HG03159 (cell line): ENCODE results near the gene DLX5.
A peak's percentile ranks its signal among the peaks of the same experiment; 100 is the strongest.

Experiments
- ATAC-seq: cut with Tn5 transposase; IDR thresholded peaks from one replicate; pipeline ENCODE4 v1.9.1; 2021; ENCODE audit warnings: mild to moderate bottlenecking, moderate library complexity; ENCODE audit not compliant: unreplicated experiment

Gene DLX5

DNA sequence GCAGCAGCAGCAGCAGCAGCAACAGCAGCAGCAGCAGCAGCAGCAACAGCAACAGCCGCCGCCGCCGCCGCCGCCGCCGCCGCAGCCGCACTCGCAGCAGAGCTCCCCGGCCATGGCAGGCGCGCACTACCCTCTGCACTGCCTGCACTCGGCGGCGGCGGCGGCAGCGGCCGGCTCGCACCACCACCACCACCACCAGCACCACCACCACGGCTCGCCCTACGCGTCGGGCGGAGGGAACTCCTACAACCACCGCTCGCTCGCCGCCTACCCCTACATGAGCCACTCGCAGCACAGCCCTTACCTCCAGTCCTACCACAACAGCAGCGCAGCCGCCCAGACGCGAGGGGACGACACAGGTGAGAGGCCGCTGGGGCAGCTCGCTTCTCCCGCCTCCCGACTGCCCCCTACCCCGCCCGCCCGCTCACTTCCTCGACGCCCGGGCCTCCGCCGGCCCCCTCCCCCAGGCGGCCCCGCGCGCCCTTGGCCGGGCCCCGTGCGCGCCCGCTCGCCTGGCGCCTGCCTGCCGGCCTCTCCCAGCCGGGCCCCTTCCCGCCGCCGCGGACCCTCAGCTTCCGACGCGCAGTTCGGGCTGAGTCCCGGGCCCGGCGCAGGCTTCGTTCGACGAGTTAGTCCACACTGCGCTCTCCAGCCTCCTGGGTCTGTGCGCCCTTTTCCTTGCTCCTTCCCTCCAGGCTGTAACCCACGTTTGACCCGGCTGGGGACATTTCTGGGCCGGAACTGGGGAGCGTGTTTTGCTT, 18.4 kb downstream of the DLX5 start:
- ATAC-seq: peak; percentile 70

GRCh38 chr7:97005183-97006054, 19.2 kb downstream of the DLX5 start, which contains the start of gene DLX6:
TSS of gene DLX6 (plus strand) at chr7:97005553. CDS start at chr7:97005978, 425 bp downstream.
- ATAC-seq: no peak

GRCh38 chr7:97004247-97005182, 20.1 kb downstream of the DLX5 start:
- no peak for ATAC-seq

- no peak for ATAC-seq
Observed at GRCh38 chr7:97003262-97004246, 21.1 kb downstream of the DLX5 start.

- no peak for ATAC-seq
Observed at GRCh38 chr7:97002555-97003261, 21.9 kb downstream of the DLX5 start.

DNA sequence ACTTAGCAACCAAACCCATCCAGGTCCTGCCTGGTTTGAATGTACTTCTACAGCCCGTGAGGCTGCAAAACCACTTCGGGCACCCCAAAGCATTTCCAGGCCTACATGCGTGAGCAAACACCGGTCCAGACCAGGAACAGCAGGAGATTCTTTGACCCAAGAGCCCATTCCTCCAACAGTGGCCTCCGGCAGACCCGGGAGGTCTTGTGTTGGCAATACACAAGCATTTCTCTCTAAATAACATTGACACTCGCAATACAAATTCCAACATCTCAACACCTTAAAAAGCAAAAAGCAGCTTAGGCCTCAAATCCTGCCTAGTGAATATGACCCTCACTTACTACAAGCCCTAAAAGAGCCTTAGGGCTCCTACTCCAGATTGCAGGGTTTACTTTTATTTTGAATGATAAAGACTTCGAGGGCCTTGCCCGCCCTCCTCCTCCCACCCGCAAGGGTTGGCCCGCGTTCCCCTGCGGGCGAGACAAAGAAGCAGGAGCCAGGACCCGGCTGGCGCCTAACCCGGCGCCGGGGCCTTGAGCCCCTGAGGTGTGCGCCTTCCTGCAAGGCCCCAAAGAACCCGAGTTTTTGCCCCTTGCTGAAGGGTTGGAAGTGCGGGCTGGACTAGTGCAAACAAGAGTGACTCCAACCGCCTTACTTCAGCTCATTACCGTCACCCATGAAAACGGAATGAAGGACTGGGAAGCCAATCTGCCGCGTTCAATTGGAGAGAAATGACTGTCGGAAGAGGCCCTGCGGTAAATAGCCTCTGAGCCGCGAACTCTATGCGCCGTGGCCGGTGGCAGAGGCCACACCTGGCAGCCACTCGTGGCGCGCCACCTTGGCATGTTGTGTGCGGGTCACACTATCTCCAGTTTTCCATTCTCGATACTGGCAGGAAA, 22.7 kb downstream of the DLX5 start:
- no peak for ATAC-seq

DNA sequence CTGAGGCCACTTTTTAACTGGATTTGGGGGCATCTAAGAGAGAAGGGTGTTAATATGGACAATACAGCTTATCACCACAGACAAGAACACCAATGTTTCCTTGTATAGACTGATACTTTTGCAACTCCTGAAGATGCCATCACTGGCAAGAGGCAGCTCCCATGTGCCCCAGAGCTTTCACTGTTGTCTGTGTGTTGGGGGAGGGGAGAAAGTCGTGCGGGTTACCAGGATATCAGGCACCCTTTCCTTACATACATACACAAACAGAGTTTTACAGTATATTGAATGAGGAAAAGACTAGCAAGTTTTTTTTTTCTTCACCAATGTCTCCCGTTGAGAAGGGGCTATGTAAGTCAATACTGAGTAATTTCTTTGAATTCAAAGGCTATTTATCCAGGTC, 23.4 kb downstream of the DLX5 start:
- ATAC-seq: no peak

GRCh38 chr7:96998744-96999143, 25.9 kb downstream of the DLX5 start:
- ATAC-seq: no peak

GRCh38 chr7:96998333-96998732, 26.3 kb downstream of the DLX5 start:
- no peak for ATAC-seq

DNA sequence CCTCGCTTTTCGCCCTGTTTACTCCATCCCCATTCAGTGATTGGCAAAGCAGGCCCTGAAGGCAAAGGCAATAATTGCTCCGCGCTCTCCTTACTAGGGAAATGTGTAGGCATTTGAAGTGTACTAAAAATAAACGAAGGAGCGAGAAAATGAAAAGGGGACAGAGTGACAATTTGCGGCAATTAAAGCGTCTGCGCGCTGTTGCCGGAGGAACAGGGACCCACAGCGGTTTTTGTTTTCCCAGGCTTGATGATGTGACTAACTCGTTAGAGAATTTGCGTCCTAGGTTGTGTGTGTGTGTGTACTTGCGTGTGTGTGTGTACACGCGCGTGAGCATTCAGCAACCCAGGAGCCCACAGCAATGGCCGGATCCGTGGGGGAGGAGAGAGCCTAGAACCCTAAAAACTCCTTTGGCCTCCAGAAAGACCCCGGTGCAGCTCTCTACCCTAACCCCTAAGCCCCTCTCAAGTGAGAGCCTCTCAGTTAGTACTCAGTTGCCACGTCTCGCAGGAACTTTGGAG, 27.1 kb downstream of the DLX5 start:
- ATAC-seq: no peak

DNA sequence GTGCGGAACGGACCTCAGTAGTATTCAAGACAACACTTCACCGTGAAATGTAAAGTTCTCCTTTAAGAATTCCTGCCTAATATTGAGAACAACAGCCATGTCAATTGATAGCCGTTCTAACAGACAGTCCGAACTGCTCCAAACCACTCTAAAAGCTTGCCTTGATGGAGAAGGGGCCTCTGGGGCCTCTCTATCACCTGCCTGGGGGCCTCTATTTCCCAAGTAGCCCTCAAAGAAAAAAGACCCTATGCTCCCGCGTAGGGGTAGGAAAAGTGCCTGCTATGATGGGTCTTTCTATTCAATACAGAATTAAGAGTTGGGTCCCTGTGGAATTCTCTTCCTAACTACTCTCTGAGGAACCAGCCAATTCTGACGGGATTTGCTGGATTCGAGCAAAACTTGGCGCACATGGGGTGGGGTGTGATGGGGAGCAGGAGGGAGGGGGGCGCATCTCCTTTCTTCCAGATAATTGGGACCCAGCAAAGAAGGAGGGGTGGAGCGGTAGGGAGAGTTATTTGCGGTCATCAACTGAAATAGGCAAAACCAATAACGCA, 27.6 kb downstream of the DLX5 start:
- ATAC-seq: no peak

- no peak for ATAC-seq
Observed at GRCh38 chr7:96996111-96996957, 28.3 kb downstream of the DLX5 start.

DNA sequence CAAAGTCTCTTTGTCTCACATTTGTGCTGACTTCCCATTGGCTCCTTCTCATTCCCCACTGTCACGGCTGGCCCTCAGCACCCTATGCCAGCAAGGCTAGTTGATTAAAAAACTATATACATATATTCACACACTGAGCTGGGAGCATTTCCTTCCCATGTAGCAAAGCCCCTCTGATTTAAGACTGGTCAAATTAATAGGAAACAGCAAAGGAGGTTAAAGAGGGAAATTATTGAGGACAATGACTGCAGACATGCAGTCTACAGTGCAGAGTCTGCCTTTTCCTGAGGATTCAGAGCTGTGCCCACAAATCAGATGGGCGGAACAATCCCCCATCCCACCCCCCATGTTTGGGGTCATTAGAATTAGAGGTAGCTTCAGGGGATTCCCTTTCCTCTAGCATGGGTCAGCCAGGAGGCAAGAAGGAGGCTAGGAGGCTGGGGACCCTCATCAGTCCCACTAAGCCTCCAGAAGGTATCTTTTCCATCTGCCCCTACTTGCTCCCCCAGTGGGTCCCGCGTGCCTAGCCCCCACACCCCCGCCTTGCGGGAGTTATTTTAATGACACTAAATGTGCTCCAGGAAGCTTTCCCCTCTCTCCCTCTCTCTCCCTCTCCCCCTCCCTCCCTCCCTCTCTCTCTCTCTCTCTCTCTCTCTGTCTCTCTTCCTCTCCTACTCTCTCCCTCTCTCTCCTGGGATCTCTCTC, 29.1 kb downstream of the DLX5 start:
- ATAC-seq: no peak

- ATAC-seq: no peak
Observed at GRCh38 chr7:96993980-96994379, 30.7 kb downstream of the DLX5 start.

- no peak for ATAC-seq
Observed at GRCh38 chr7:96993094-96993865, 31.4 kb downstream of the DLX5 start.
